SU-DHL-6 (cell line): Measurements from ENCODE around the gene TOP2B.

Experiments used
- H2AFZ ChIP-seq: fragments of 200-600 bp; sonication (generic); 2 replicates; pipeline ENCODE4 v1.6.1; 2014; ENCODE audit warnings: low read depth, mild to moderate bottlenecking, moderate library complexity, mixed read lengths, antibody characterized with exemption, low read length; ENCODE audit not compliant: severe bottlenecking
- H3F3A ChIP-seq: fragments of 200-600 bp; shearing (Covaris generic); 2 replicates; pipeline ENCODE4 v1.6.0; 2016; ENCODE audit warnings: antibody characterized with exemption, mild to moderate bottlenecking; ENCODE audit not compliant: insufficient read depth
- H3K27ac ChIP-seq: fragments of 200-600 bp; sonication (generic); 2 replicates; pipeline ENCODE4 v1.5.1; 2016; ENCODE audit warnings: low read depth, mild to moderate bottlenecking, low read length, moderate library complexity, mixed read lengths
- H3K27me3 ChIP-seq: fragments of 200-600 bp; sonication (generic), shearing (Covaris generic); 2 replicates; pipeline ENCODE4 v1.6.0; 2014; ENCODE audit warnings: mild to moderate bottlenecking, low read length
- H3K36me3 ChIP-seq: fragments of 200-600 bp; sonication (generic); 2 replicates; pipeline ENCODE4 v1.6.1; 2014; ENCODE audit warnings: mild to moderate bottlenecking, low read length, mixed read lengths
- H3K4me2 ChIP-seq: fragments of 300-600, 200-600 bp; shearing (Covaris generic), sonication (generic); 2 replicates; pipeline ENCODE4 v1.6.0; 2014; ENCODE audit warnings: low read length, low read depth, mild to moderate bottlenecking; ENCODE audit not compliant: poor library complexity, severe bottlenecking
- H3K4me3 ChIP-seq: fragments of 200-600 bp; sonication (generic); 2 replicates; pipeline ENCODE4 v1.5.1; 2014; ENCODE audit warnings: antibody characterized with exemption, low read length, mild to moderate bottlenecking, mixed read lengths; ENCODE audit not compliant: insufficient read depth, poor library complexity, severe bottlenecking
- H3K79me2 ChIP-seq: fragments of 200-600 bp; sonication (generic); 2 replicates; pipeline ENCODE4 v1.6.1; 2014; ENCODE audit warnings: mild to moderate bottlenecking, low read length, moderate library complexity; ENCODE audit not compliant: insufficient read depth
- H3K9ac ChIP-seq: fragments of 200-600 bp; sonication (generic); 2 replicates; pipeline ENCODE4 v1.7.0; 2014; ENCODE audit warnings: mild to moderate bottlenecking, low read length
- H3K9me2 ChIP-seq: fragments of 200-600 bp; sonication (generic); replicated peaks from 2 replicates; pipeline ENCODE4 v1.6.1; 2014; ENCODE audit warnings: low read length; ENCODE audit not compliant: insufficient read depth
- H3K9me3 ChIP-seq: fragments of 200-600 bp; sonication (generic); 2 replicates; pipeline ENCODE4 v1.6.1; 2014; ENCODE audit warnings: low read length, mixed read lengths; ENCODE audit not compliant: insufficient read depth
- H4K20me1 ChIP-seq: fragments of 200-600 bp; sonication (generic); 2 replicates; pipeline ENCODE4 v1.6.1; 2014; ENCODE audit warnings: low read depth, mild to moderate bottlenecking, antibody characterized with exemption, low read length, moderate library complexity, mixed read lengths
- EZH2phosphoT487 ChIP-seq: fragments of 200-600 bp; sonication (generic), shearing (Covaris generic); conservative IDR thresholded peaks from 2 replicates; pipeline ENCODE4 v1.6.1; 2018; ENCODE audit warnings: mild to moderate bottlenecking, antibody characterized with exemption, low read length, moderate library complexity, mixed read lengths
- TF ChIP-seq, protein P1 (sequence below): fragments of 200-600 bp; sonication (generic); IDR thresholded peaks from one replicate; pipeline ENCODE4 v1.5.1; 2017; ENCODE audit warnings: antibody characterized with exemption, mild to moderate bottlenecking, low read length, moderate library complexity; ENCODE audit not compliant: insufficient read depth, poor library complexity, severe bottlenecking

The TOP2B gene

GRCh38 chr3:25589783-25590258 lies 74.9 kb downstream of the TOP2B start:
- no peaks in the 10 kb centered on the region for H3K36me3 ChIP-seq
- no peaks in the 10 kb centered on the region for H3K79me2 ChIP-seq
- no peaks in the 10 kb centered on the region for H3K9me2 ChIP-seq
- H3K4me2 ChIP-seq: no peak overlapping the region
- H3K27me3 ChIP-seq: no peaks in the 10 kb centered on the region
- H3K27ac ChIP-seq: no peak overlapping the region
- no peaks in the 10 kb centered on the region for H3F3A ChIP-seq
- no peak overlapping the region for H2AFZ ChIP-seq
- H3K9ac ChIP-seq: no peak overlapping the region
- no peak overlapping the region for H3K4me3 ChIP-seq
- H3K9me3 ChIP-seq: no peaks in the 10 kb centered on the region
- TF ChIP-seq EZH2phosphoT487: no peak
- TF ChIP-seq, protein P1, sequence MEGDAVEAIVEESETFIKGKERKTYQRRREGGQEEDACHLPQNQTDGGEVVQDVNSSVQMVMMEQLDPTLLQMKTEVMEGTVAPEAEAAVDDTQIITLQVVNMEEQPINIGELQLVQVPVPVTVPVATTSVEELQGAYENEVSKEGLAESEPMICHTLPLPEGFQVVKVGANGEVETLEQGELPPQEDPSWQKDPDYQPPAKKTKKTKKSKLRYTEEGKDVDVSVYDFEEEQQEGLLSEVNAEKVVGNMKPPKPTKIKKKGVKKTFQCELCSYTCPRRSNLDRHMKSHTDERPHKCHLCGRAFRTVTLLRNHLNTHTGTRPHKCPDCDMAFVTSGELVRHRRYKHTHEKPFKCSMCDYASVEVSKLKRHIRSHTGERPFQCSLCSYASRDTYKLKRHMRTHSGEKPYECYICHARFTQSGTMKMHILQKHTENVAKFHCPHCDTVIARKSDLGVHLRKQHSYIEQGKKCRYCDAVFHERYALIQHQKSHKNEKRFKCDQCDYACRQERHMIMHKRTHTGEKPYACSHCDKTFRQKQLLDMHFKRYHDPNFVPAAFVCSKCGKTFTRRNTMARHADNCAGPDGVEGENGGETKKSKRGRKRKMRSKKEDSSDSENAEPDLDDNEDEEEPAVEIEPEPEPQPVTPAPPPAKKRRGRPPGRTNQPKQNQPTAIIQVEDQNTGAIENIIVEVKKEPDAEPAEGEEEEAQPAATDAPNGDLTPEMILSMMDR: no peak
- no peaks in the 10 kb centered on the region for H4K20me1 ChIP-seq

DNA sequence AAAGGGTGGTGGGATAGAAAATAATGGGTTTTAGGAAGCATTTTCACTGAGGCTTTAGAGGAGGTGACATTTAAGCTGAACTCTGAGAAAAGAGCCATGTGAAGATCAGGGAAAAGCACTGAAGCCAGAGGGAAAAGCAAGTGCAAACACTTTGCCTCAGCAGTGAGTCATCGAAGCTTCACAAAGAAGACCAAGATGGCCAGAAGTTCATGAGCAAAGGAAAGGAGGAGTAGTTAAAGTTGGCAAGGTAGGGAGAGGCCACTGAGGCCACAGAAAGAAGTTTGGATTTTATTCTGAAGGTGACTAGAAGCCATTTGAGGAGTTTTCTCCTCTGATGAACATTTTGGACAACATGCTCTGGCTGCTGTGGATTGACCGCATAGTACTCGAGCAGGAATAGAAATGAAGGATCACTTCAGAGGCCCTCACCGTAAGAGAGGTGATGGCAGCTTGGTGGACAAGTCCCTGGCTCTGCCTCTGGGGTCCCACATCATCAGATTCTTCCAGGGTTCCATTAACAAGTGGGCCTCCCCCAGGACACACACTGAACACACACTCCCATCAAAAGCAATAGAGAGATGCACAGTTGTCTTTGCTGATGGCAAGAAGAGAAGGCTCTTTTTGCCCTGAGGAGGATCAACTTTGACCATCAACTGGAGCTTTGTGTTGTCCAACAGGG lies 75.5 kb downstream of the TOP2B start:
- Histone ChIP-seq H3K4me3 (no peak overlapping the region), H3K27ac (no peak overlapping the region), H3K4me2 (no peak overlapping the region), H2AFZ (no peak overlapping the region), H3K36me3 (no peaks in the 10 kb centered on the region), H3K79me2 (no peaks in the 10 kb centered on the region), H3K27me3 (no peaks in the 10 kb centered on the region), H3K9me3 (no peaks in the 10 kb centered on the region), H3F3A (no peaks in the 10 kb centered on the region), H3K9ac (no peak overlapping the region), H3K9me2 (no peaks in the 10 kb centered on the region), H4K20me1 (no peaks in the 10 kb centered on the region)
- TF ChIP-seq, protein P1: no peak
- TF ChIP-seq EZH2phosphoT487: no peak

DNA sequence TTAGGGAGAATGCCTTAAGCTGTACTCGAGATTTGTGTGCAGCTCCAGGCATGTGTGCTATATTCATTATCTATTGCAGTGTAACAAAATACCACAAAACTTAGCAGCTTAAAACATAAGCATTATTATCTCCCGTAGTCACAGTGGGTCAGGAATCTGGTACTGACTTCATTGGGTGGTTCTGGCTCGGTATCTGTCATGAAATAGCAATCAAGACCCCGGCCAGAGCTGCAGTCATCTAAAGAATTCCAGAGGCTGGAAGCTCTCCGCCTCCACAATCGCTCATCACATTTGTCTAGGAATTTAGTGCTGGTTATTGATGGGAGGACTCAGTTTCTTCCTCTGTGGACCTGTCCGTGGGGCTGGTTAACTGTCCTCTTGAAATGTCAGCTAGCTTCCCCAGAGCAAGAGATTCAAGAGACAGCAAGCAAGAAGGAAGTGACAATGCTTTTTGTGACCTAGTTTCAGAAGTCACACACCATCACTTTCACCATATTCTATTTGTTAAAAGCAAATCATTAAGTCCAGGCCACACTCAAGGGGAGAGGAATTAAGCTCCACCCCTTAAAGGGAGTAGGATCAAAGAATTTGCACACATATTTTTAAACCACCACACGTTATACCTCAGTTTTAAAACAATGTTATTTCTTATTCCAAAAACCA lies 76.1 kb downstream of the TOP2B start:
- Histone ChIP-seq H3K79me2 (no peaks in the 10 kb centered on the region), H3K9me2 (no peaks in the 10 kb centered on the region), H3K4me2 (no peak overlapping the region), H3K36me3 (no peaks in the 10 kb centered on the region), H2AFZ (no peak overlapping the region), H3F3A (no peaks in the 10 kb centered on the region), H3K4me3 (no peak overlapping the region), H3K9ac (no peak overlapping the region), H3K27ac (no peak overlapping the region), H4K20me1 (no peaks in the 10 kb centered on the region), H3K9me3 (no peaks in the 10 kb centered on the region), H3K27me3 (no peaks in the 10 kb centered on the region)
- TF ChIP-seq, protein P1: no peak
- TF ChIP-seq EZH2phosphoT487: no peak
